HG03354 (cell line): ENCODE results near the gene TAMALIN.
"Not testable (repeated sequence)": the region's sequence is repeated elsewhere in the genome, so short reads cannot be mapped to it uniquely, and the experiment has no call there.

Source experiments
- ATAC-seq: cut with Tn5 transposase; IDR thresholded peaks from one replicate; pipeline ENCODE4 v1.9.1; 2021; ENCODE audit warnings: mild to moderate bottlenecking; ENCODE audit not compliant: unreplicated experiment, poor library complexity, severe bottlenecking

The TAMALIN gene

DNA sequence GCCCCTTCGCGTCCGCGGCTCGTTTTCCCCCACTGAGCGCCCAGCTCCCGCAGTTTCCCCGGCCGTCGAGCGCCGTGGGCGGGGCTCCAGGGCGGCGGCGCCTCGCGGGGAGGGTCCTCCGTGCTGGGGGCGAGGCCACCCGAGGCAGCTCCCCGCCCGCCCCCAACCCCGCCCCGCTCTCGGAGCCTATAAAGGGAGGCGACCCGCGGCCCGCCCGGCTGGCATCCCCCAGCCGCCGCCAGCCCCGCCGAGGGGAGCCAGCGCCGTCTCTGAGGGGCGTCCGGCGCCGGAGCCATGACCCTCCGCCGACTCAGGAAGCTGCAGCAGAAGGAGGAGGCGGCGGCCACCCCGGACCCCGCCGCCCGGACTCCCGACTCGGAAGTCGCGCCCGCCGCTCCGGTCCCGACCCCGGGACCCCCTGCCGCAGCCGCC, at the start of gene TAMALIN:
Gene TAMALIN, plus strand, starts transcription at position 221 of the 432 bp plus-strand sequence. Its CDS starts 74 bp downstream, at position 295.
- ATAC-seq, result no peak

DNA sequence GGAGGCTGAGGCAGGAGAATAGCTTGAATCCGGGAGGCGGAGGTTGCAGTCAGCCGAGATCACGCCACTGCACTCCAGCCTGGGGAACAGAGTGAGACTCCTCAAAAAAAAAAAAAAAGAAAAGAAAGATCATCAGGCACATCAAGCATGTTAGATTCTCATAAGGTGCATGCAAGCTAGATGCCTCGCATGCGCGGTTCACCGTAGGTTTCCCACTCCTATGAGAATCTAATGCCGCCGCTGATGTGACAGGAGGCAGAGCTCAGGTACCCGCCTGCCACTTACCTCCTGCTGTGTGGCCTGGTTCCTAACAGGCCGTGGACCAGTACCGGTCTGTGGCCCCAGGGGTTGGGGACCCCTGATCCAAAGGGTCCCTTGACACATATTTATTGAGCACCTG, 48.2 kb upstream of the TAMALIN start:
- no peak for ATAC-seq

DNA sequence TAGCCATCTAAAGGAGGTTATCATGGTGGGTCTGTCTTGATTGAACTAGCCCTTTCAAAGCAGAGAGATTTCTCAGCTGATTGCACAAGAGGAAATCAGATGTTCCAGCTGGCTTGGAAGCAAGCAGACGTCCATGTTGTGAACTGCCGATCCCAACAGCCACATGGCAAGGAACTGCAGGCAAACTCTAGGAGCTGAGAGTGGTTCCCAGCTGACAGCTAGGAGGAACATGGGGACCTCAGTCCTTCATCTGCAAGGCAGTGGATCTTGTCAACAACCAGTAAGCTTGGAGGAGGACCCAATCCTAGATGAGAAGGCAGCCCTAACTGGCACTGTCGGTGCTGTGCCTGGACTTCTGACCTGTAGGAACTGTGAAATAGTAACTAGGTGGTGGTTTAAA, 47.5 kb upstream of the TAMALIN start:
- ATAC-seq, result no peak

DNA sequence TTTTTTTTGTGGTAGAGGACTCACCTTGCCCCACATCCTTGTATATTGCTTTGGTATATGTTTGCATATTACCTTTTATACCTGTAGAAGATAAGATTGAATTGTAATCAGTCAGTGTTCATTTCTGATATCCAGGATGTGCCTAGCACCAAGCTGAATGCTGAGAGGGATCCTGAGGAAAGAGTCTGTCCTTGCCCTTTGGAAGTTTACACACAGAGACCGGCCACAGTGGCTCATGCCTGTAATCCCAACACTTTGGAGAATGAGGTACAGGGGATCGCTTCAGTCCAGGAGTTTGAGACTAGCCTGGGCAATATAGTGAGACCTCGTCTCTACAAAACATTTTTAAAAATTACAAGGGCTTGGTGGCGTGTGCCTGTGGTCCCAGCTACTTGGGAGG, 46.8 kb upstream of the TAMALIN start:
- no peak for ATAC-seq

DNA sequence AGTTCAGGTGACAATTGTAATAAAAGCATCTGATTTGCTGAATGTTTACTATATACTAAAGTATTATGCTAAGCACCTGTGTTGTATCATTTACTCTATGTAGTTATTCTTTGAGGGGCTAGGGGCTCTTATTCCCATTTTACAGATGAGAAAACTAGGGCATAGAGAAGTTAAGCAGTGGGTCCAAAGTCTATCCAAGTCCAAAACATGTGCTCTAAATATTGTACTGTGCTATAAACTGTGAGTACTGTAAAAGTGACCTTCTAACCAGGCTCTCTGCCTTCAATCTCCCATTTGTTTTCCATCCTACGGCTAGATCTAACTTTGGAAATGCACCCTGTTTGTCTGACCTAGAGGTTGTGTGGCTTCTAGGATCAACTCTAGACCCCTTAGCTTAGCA, 46.3 kb upstream of the TAMALIN start:
- no peak for ATAC-seq

DNA sequence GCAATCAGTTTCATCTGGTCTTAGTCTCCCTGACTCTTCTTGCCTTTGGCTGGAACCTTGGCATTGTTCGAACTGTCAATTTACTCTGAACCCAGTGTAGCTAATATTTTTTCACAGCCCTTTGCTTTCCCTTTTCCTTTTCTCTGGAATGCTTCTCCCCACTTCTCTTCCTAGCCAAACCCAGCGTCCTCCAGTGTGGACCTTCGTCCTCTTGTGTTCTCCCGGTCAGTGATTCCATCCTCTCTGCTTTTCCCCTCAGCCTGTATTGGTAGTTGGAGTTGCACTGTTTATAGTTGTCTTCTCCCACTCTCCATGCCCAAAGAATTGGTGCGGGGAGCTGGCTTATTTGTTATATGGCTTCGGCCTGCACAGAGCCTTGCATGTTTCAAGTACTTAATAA, 45.9 kb upstream of the TAMALIN start:
- ATAC-seq, result no peak

DNA sequence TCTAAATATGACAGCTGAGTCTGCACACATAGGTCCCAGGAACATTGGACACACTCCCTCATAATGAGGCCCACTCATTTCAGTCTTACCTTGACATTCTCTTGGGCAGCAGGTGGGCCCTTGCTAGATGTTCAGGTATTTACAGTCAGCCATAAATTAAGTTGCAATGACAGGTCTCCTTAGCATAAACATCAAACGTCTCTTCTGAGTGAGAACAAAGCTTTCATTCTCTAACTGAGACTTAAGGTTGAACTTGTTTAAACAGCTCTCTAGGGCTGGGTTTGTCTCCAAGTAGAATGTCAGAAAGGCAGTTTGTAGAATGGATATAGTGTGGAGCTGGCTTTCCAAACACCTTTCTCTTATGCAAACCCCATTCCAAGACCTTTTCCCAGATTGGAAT, 44.9 kb upstream of the TAMALIN start:
- ATAC-seq, result no peak

DNA sequence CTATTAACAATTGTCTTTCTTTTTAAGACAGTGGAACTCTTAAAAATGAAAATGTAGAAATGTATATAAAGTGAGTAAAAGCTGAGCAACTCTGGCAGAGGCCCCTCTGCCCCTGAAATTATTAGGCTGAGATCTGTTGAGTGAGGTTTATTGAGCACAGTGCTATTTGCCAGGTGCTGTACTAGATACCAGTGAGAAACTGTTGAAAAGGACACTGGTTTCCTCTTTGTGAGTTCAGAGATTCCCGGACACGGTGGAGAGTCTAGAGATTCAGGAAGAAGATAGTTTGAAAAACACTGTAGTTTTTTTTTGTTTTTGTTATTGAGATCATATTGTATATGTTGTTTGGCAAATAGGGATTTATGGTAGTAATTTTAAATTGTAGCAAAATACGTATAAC, 44.0 kb upstream of the TAMALIN start:
- no peak for ATAC-seq

DNA sequence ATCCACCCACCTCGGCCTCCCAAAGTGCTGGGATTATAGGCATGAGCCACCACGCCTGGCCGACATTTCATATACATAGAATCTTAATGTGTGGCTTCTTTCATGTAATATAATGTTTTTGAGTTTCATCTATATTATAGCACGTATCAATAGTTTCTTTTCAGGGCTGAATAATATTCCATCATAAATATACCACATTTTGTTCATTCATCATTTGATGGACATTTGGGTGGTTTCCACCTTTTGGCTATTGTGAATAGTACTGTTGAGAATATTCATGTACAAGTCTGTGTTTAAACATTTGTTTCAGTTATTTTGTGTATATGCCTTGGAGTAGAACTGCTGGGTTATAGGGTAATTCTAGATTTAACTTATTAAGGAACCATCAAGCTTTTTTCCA, 43.3 kb upstream of the TAMALIN start:
- ATAC-seq, result no peak

DNA sequence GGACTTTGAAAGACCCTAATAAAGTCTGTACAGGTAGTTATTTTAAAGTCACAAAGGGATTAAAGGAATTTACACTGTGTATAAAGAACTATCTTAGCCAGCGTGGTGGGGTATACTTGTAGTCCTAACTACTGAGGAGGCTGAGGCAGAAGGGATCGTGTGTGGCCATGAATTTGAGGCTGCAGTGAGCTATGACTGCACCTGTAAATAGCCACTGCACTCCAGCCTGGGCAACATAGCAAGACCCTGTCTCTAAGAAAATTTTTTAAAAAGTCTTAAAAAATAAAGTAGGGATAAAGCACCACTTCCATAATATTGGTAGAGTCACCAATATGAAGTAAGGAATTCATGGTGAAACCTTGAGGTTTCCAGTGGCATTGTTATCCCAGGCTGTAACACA, 37.1 kb upstream of the TAMALIN start:
- ATAC-seq, result no peak

DNA sequence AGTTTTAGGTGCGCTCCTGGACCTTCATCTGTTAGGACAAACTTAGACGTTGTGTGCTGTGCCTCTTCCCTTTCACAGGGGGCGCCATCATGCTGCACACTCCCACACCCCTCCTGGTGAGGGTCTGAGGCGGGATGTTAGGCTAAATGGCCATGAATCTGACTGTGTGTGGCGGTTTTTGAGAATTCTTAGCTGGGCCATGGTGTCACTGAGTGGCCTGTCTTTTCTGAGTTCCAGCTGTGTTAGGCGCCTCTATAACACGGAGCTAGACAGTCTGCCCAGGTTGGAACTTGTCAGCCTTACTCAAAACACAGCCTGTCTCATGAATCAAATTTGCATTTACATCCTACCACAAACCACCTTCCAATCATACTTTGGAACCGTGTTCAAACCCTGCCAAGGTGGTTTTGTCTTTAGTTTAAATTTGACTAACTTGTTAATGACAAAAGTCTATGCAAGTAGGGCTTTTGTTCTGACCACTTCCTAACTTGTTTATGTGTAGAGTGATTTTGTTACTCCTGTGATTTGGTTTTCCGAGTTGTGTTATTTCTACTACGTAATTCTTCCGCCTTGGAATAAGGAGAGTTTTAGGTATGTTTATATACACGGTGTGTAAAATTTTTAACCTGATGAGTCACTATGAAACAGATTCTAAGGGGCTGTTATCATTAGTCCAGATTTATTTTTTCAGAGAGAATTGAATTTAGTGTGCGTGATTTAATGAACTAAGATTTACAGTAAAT, 35.7 kb upstream of the TAMALIN start:
- peak; percentile 92 for ATAC-seq

DNA sequence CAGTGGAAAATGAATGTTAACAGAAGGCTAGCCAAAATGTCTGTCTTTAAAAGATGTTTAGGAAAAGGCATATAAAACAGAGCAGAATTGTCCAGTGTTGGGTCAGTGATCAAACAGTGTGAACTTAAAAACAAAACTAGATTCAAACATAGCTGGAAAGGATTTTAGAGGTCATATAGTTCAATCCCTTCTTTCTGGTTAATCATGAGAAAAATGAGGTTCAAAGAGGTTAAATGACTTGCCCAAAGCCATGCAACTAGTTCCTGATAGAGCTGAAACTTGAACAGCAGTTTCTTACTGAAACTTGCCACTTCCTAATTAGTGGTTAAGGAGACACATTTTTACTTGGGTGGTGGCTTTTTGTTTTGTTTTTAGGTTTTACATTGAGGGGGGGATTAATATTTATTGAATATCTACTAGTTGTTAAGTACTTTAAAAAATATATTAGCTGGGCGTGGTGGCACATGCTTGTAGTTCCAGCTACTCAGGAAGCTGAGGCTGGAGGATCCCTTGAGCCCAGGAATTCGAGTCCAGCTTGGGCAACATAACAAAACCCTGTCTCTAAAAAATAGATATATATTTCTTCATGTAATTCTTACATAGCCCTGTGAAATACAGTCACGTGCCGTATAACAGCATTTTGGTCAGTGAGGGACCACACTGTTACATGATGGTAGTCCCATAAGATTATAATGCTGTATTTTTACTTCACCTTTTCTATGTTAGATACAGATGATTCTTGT, 34.9 kb upstream of the TAMALIN start:
- ATAC-seq, result peak; percentile 40

DNA sequence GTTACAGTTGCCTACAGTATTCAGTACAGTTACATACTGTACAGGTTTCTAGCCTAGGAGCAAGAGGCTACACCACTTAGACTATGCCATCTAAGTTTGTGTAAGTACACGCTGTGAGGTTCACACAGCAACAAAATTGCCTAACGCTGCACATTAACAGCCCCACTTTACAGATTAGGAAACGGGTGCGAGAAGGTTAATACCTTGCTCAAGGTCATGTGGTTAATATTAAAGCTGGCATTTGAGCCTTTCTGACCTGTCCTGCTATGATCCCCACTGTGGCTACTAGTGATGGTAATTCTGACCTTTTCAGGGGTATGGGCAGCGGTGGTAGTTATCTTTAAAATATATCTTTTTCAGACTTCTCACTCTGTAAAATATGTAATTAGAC, 34.3 kb upstream of the TAMALIN start:
- no peak for ATAC-seq

DNA sequence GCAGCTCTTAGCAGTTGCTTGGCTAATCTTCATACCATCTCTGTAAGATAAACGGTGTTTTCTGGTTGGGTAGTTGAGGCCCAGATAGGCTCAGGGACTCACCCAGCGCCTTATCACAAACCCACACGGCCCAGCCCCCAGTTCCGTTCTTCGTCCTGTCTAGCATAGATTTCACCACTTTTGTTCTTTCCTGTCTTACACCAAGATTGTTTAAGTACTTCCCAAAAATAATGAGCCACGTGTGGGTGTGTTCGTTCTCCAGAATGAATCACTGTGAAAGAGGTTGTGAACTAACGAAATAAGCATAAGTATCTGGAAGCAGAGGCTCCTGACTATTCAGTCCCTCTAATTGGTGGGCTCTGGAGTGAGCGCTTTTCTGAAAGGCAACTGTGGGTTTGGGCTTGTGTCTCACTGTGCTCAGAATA, 33.9 kb upstream of the TAMALIN start:
- no peak for ATAC-seq

DNA sequence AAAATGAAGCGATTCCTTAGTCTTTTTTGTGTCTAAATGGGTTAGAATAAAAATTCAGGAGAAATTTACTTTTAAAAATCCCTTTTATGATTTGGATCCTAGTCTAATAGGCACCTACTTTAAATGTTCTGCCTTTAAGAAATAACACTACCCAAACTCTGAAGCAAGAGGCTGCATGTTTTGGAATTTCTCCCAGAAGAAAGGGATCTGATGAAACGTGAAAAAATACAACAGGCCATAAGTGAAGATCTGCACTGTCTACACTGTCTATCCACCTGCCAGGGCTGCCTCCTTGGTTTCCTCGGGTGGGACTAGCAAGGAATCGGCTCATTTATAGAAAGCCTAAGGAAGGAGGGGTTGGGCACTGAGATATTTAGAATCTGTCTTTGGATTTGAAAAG, 33.2 kb upstream of the TAMALIN start:
- no peak for ATAC-seq

DNA sequence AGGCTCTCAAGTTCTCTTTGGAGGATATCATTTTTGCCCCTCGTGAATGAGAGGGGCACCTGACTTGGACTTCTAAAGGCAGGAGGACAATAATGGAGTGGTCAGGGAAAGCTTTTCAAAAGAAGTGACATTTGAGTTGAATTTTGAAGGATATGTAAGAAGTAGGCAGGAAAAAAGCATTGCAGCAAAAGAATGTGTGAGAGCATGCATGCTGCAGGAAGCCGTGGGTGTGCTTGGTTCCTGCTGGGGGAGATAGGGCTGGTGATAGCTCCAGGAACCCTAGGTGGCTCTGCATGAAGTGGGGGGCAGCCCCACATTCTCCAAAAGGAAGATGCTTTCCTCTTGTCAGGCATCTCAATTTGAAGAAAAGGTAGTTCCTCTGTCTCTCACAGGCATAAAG, 32.1 kb upstream of the TAMALIN start:
- ATAC-seq, result no peak

DNA sequence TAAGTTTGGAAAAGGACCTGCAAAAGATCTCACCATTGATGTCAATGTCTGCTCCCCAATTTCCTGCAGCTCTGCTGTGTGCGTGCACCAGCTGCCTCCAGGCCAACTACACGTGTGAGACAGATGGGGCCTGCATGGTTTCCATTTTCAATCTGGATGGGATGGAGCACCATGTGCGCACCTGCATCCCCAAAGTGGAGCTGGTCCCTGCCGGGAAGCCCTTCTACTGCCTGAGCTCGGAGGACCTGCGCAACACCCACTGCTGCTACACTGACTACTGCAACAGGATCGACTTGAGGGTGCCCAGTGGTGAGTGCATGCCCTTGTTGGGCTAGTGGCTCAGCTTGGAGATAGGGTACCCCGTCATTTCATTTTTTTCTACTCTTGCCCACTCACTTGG, 31.6 kb upstream of the TAMALIN start:
- ATAC-seq, result no peak

DNA sequence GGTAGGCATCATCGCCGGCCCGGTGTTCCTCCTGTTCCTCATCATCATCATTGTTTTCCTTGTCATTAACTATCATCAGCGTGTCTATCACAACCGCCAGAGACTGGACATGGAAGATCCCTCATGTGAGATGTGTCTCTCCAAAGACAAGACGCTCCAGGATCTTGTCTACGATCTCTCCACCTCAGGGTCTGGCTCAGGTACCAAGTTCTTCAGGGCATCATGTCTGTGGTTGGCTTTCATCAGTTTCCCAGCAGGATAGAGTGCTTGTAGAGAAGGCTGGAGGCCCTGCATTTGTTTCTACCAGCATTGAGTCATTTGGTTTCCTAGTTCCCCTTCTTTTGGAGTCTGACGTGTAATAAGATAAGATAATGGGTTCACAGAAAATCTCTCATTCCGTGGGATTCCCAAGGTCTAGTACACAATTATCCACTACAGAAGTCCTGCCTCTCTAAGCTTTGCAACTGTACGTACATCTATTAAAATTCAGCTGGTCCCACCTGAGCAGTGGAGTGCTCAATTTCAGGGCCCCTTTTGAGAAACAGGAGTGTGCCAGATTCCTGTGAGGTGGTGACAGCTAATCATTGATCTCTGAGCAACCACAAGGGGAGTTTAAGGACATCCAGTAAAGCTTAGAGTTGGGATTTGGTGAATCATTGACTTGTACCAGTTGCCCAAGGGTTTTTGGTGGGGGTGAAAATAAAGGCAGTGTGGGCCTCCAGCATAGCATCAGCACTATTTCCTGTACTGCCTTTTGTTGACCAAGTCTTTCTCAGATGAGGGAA, 30.2 kb upstream of the TAMALIN start:
- ATAC-seq, result no peak

DNA sequence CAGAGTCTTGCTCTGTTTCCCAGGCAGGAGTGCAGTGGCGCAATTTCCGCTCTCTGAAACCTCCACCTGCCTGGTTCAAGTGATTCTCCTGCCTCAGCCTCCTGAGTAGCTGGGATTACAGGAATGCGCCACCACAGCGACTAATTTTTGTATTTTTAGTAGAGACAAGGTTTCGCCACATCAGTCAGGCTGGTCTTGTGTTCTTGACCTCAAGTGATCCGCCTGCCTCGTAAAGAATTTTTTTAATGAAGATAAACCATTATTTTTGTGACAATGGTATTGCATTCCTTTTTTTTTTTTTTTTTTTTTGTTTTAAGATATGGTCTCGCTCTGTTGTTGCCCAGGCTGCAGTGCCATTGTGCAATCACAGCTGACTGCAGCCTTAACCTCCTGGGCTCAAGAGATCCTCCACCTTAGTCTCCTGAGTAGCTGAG, 29.4 kb upstream of the TAMALIN start:
- ATAC-seq, result no peak

DNA sequence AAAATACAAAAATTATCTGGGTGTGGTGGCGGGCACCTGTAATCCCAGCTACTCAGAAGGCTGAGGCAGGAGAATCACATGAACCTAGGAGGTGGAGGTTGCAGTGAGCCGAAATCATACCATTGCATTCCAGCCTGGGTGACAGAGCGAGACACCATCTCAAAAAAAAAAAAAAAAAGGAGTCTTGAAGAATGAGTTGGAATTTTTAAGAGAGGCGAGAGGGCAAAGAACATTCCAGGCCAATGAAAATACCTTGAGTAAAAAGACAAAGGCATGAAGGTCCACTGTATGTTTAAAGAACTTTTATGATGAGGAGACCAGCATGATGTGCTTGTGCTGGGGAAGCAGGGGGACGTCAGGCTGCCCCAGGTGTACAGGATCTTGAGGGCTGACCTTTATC, 27.4 kb upstream of the TAMALIN start:
- ATAC-seq, result not testable (repeated sequence)
